HEK293T (cell line): ENCODE results near the gene PON1.

Experiments
- BHLHE40 ChIP-seq: fragments of 450-650 bp; IDR thresholded peaks from 2 replicates; pipeline ENCODE4 v1.6.1; 2016; ENCODE audit warnings: mild to moderate bottlenecking, moderate library complexity, borderline replicate concordance
- ELF4 ChIP-seq: fragments of 450-650 bp; IDR thresholded peaks from 2 replicates; pipeline ENCODE4 v1.6.1; 2017; ENCODE audit warnings: antibody characterized with exemption
- FOXA1 ChIP-seq: fragments of 450-650 bp; IDR thresholded peaks from 2 replicates; pipeline ENCODE4 v1.6.1; 2016; ENCODE audit warnings: mild to moderate bottlenecking
- FOXM1 ChIP-seq: fragments of 450-650 bp; IDR thresholded peaks from 2 replicates; pipeline ENCODE4 v1.6.1; 2017; ENCODE audit warnings: mild to moderate bottlenecking, borderline replicate concordance
- HDGF ChIP-seq: fragments of 450-650 bp; IDR thresholded peaks from 2 replicates; pipeline ENCODE4 v1.6.1; 2017; ENCODE audit warnings: antibody characterized with exemption, borderline replicate concordance
- L3MBTL2 ChIP-seq: fragments of 450-650 bp; conservative IDR thresholded peaks from 2 replicates; pipeline ENCODE4 v1.6.1; 2016; ENCODE audit warnings: mild to moderate bottlenecking
- NFRKB ChIP-seq: fragments of 450-650 bp; IDR thresholded peaks from 2 replicates; pipeline ENCODE4 v1.6.1; 2016; ENCODE audit warnings: mild to moderate bottlenecking, moderate library complexity
- SP1 ChIP-seq: fragments of 450-650 bp; IDR thresholded peaks from 2 replicates; pipeline ENCODE4 v1.6.1; 2017
- SUZ12 ChIP-seq: fragments of 450-650 bp; IDR thresholded peaks from 2 replicates; pipeline ENCODE4 v1.6.1; 2016; ENCODE audit warnings: mild to moderate bottlenecking
- TARDBP ChIP-seq: fragments of 450-650 bp; IDR thresholded peaks from 2 replicates; pipeline ENCODE4 v1.6.1; 2016
- ZNF384 ChIP-seq: fragments of 450-650 bp; IDR thresholded peaks from 2 replicates; pipeline ENCODE4 v1.6.1; 2016
- TF ChIP-seq, protein P1 (sequence below): fragments of 450-650 bp; IDR thresholded peaks from 2 replicates; pipeline ENCODE4 v1.6.1; 2016

DNA sequence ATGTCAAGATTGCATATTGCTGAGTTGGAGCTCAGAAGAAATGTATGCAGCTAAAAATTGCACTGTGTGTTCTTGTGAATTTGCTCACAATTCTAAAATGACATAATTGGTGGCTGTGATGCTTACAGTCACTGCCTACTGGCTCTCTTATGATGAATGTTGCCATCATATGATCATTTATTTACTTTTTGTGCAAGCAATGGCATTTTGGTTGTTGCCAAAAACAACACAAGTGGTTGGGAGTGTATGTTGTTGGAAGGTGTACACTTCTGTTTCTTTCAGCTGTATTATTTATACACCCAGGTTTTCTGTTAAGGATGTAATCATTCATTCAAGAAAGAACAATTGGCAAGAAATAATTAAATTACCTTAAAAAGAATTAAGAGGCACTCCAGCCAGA lies 28.9 kb downstream of the PON1 start:
- TF ChIP-seq FOXM1 (no peak), SP1 (no peak), BHLHE40 (no peak), ELF4 (no peak), L3MBTL2 (no peak), FOXA1 (no peak), ZNF384 (no peak), HDGF (no peak), TARDBP (no peak), NFRKB (no peak), SUZ12 (no peak)
- TF ChIP-seq, protein P1, sequence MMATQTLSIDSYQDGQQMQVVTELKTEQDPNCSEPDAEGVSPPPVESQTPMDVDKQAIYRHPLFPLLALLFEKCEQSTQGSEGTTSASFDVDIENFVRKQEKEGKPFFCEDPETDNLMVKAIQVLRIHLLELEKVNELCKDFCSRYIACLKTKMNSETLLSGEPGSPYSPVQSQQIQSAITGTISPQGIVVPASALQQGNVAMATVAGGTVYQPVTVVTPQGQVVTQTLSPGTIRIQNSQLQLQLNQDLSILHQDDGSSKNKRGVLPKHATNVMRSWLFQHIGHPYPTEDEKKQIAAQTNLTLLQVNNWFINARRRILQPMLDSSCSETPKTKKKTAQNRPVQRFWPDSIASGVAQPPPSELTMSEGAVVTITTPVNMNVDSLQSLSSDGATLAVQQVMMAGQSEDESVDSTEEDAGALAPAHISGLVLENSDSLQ = no peak
